GM12878 (cell line): ENCODE data around the gene MTF2. TPM values are rescaled to one million over a fixed set of nuclear protein-coding genes. Genes with fewer than 3 reads are reported as not detected.

Experiments
- ATF7 ChIP-seq: fragments of 450-650 bp; IDR thresholded peaks from 2 replicates; pipeline ENCODE4 v1.6.1; 2016; ENCODE audit warnings: low read depth, mild to moderate bottlenecking
- CEBPB ChIP-seq, 2 experiments: fragments of 150-350 bp in 1 of 2; IDR thresholded peaks; 2 replicates each; pipeline ENCODE4 v1.6.1; 2012 to 2014; ENCODE audit warnings: low read depth in 2 of 2, low read length in 2 of 2, borderline replicate concordance in 1 of 2, inconsistent platforms in 1 of 2
- CHD1 ChIP-seq: IDR thresholded peaks from 2 replicates; pipeline ENCODE4 v1.6.1; 2012; ENCODE audit warnings: low read depth, low read length, improper control_type of control experiment
- CHD2 ChIP-seq: IDR thresholded peaks from 2 replicates; pipeline ENCODE4 v1.6.1; 2011; ENCODE audit warnings: low read depth, low read length, improper control_type of control experiment, borderline replicate concordance
- CHD4 ChIP-seq: fragments of 200-600 bp; sonication (generic); IDR thresholded peaks from 2 replicates; pipeline ENCODE4 v1.6.1; 2016; ENCODE audit warnings: mild to moderate bottlenecking
- CREM ChIP-seq: IDR thresholded peaks from 2 replicates; pipeline ENCODE4 v1.6.1; 2014; ENCODE audit warnings: antibody characterized with exemption, low read depth
- HDAC2 ChIP-seq: fragments of 200-600 bp; sonication (generic); IDR thresholded peaks from 2 replicates; pipeline ENCODE4 v1.6.1; 2017
- KDM1A ChIP-seq: fragments of 200-600 bp; sonication (generic); IDR thresholded peaks from 2 replicates; pipeline ENCODE4 v1.6.1; 2016; ENCODE audit warnings: borderline replicate concordance
- NFYA ChIP-seq: IDR thresholded peaks from 2 replicates; pipeline ENCODE4 v1.6.1; 2011; ENCODE audit warnings: low read depth, mild to moderate bottlenecking, low read length, improper control_type of control experiment, borderline replicate concordance
- NR2F1 ChIP-seq: fragments of 450-650 bp; conservative IDR thresholded peaks from 2 replicates; pipeline ENCODE4 v1.6.1; 2017; ENCODE audit warnings: mild to moderate bottlenecking
- NRF1 ChIP-seq: conservative IDR thresholded peaks from 2 replicates; pipeline ENCODE4 v1.6.1; 2011; ENCODE audit warnings: mild to moderate bottlenecking, low read depth, low read length, improper control_type of control experiment
- PML ChIP-seq: IDR thresholded peaks from 2 replicates; pipeline ENCODE4 v1.6.1; 2012; ENCODE audit warnings: low read length, inconsistent platforms
- POLR2AphosphoS5 ChIP-seq: IDR thresholded peaks from 2 replicates; pipeline ENCODE4 v1.6.1; 2011; ENCODE audit warnings: mild to moderate bottlenecking, low read length, inconsistent platforms
- RUNX3 ChIP-seq: IDR thresholded peaks from 2 replicates; pipeline ENCODE4 v1.6.1; 2012; ENCODE audit warnings: low read length, inconsistent platforms
- SIX5 ChIP-seq: IDR thresholded peaks from 2 replicates; pipeline ENCODE4 v1.6.1; 2011; ENCODE audit warnings: mild to moderate bottlenecking, low read depth, low read length, moderate library complexity; ENCODE audit not compliant: severe bottlenecking
- SPI1 ChIP-seq: IDR thresholded peaks from 2 replicates; pipeline ENCODE4 v1.6.1; 2011; ENCODE audit warnings: low read depth, mild to moderate bottlenecking, low read length, moderate library complexity, borderline replicate concordance; ENCODE audit not compliant: insufficient read depth
- STAT3 ChIP-seq: IDR thresholded peaks from 2 replicates; pipeline ENCODE4 v1.6.1; 2011; ENCODE audit warnings: low read depth, low read length, improper control_type of control experiment
- SUZ12 ChIP-seq: fragments of 200-600 bp; sonication (generic); IDR thresholded peaks from one replicate; pipeline ENCODE4 v1.6.1; 2018; ENCODE audit warnings: antibody characterized with exemption, mild to moderate bottlenecking; ENCODE audit not compliant: unreplicated experiment
- TAF1 ChIP-seq: IDR thresholded peaks from 2 replicates; pipeline ENCODE4 v1.6.1; 2011; ENCODE audit warnings: mild to moderate bottlenecking, low read depth, low read length, borderline replicate concordance
- TCF12 ChIP-seq: IDR thresholded peaks from 2 replicates; pipeline ENCODE4 v1.6.1; 2011; ENCODE audit warnings: low read depth, mild to moderate bottlenecking, low read length
- TCF7 ChIP-seq: IDR thresholded peaks from 2 replicates; pipeline ENCODE4 v1.6.1; 2014; ENCODE audit warnings: antibody characterized with exemption, borderline replicate concordance
- ZSCAN29 ChIP-seq: fragments of 450-650 bp; IDR thresholded peaks from 2 replicates; pipeline ENCODE4 v1.6.1; 2017; ENCODE audit warnings: mild to moderate bottlenecking, moderate library complexity
- polyA plus RNA-seq, 11 experiments: library from polyadenylated mRNA; depleted of rRNA in 4 of 11; unstranded in 6 of 11; stranded (reverse) in 5 of 11; fragments of >200 nt; fragmentation: Nextera tagmentation in 4 of 11; fragmentation: Illumina TruSeq in 1 of 11; extraction: Ambion mirVana in 4 of 11; extraction: Trizol in 1 of 11; gene quantifications; 1 replicate in 1 of 11; 2 replicates in 10 of 11; pipeline versions ENCODE4 v1.2.1 to v1.2.3, GENCODE V29; 2011 to 2016; ENCODE audit warnings: inconsistent platforms in 2 of 11, missing spikeins in 2 of 11, low read depth in 1 of 11
- total RNA-seq, 4 experiments: library from RNA; depleted of rRNA in 3 of 4; stranded (reverse); fragments of >200 nt in 3 of 4; fragmentation: Illumina TruSeq in 1 of 4; extraction: Trizol in 1 of 4; gene quantifications; 2 replicates each; pipeline versions ENCODE4 v1.2.1 to v1.2.3, GENCODE V29; 2013 to 2021
- TF ChIP-seq, protein P1 (sequence below): fragments of 450-650 bp; formaldehyde crosslinking; IDR thresholded peaks from 2 replicates; pipeline ENCODE4 v1.4.0; 2022; ENCODE audit warnings: mild to moderate bottlenecking, moderate library complexity
- TF ChIP-seq, protein P2 (sequence below): IDR thresholded peaks from 2 replicates; pipeline ENCODE4 v1.6.1; 2012; ENCODE audit warnings: improper control_type of control experiment, low read depth, low read length; ENCODE audit not compliant: insufficient replicate concordance

Gene MTF2
- total and polyA plus RNA-seq, 10 of the 15 experiments (the other 5 are each of a cell fraction or from before 2014, with no cell fraction given), result 22.6 to 74.9 (median 42.8) TPM

DNA sequence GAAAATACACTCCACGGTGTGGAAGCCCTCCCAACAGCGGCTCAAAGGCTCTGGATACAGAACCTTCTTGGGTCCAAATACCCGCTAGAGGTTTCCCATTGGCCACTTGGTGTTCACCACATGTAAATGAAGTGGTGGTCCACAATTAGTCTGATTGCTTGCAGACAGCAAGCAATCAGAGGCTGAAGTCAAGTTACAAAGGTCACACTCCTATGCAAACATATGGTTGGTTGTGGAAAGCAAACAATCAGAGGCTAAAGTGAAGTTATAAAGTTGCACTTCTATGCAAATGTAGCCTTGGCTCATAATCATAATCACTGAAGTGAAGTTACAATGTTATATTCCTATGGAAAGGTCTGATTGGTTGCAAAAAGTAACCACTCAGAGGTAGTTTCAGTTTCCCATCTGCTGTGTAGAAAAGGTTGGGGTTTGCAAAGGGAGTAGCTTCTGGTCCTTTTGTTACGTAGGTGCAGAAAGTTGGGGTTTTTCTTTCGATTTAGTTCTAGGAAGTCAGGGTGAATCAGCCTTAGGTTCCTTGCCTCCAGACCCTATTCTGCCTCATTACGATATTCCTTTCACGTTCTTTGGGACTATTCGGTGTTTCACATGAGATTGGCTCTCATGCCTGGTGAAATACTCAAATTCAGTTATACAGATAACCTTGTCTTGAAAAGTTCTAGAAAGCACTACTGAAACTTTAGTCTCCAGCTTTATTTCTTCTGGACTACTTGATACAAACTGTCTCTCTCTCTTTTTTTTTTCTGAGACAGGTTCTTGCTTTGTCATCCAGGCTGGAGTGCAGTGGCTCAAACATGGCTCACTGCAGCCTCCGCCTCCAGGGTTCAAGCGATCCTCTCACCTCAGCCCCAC is 36.7 kb upstream of the MTF2 start (continued):
- TF ChIP-seq CHD2 (no peak), SIX5 (no peak), POLR2AphosphoS5 (peak; percentile 47; the same call in 1 of the 2 replicates), CREM (peak; percentile 37; the same call in 1 of the 2 replicates), ZSCAN29 (no peak), TCF7 (no peak), TCF12 (no peak), RUNX3 (peak; percentile 50; the same call in 1 of the 2 replicates), NRF1 (no peak), NFYA (no peak), HDAC2 (no peak), KDM1A (no peak), STAT3 (no peak), ATF7 (peak; percentile 38; the same call in 1 of the 2 replicates), PML (no peak), SUZ12 (no peak), TAF1 (0 out of 2 replicates have a peak, but pooled peaks have one; percentile 29), CHD1 (no peak), NR2F1 (0 out of 2 replicates have a peak, but pooled peaks have one; percentile 32), SPI1 (no peak), CEBPB (IDR thresholded peaks at IDR 0.05; ENCODE audit: borderline replicate concordance in 1 of 2, low read depth in 2 of 2, low read length in 2 of 2) (no peak), CHD4 (no peak)
- TF ChIP-seq, protein P1, sequence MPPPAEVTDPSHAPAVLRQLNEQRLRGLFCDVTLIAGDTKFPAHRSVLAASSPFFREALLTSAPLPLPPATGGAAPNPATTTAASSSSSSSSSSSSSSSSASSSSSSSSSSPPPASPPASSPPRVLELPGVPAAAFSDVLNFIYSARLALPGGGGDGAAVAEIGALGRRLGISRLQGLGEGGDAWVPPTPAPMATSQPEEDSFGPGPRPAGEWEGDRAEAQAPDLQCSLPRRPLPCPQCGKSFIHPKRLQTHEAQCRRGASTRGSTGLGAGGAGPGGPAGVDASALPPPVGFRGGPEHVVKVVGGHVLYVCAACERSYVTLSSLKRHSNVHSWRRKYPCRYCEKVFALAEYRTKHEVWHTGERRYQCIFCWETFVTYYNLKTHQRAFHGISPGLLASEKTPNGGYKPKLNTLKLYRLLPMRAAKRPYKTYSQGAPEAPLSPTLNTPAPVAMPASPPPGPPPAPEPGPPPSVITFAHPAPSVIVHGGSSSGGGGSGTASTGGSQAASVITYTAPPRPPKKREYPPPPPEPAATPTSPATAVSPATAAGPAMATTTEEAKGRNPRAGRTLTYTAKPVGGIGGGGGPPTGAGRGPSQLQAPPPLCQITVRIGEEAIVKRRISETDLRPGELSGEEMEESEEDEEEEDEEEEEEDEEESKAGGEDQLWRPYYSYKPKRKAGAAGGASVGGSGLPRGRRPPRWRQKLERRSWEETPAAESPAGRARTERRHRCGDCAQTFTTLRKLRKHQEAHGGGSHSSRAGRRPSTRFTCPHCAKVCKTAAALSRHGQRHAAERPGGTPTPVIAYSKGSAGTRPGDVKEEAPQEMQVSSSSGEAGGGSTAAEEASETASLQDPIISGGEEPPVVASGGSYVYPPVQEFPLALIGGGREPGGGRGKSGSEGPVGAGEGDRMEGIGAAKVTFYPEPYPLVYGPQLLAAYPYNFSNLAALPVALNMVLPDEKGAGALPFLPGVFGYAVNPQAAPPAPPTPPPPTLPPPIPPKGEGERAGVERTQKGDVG (CRISPR knock-in tag), result no peak
- TF ChIP-seq, protein P2, sequence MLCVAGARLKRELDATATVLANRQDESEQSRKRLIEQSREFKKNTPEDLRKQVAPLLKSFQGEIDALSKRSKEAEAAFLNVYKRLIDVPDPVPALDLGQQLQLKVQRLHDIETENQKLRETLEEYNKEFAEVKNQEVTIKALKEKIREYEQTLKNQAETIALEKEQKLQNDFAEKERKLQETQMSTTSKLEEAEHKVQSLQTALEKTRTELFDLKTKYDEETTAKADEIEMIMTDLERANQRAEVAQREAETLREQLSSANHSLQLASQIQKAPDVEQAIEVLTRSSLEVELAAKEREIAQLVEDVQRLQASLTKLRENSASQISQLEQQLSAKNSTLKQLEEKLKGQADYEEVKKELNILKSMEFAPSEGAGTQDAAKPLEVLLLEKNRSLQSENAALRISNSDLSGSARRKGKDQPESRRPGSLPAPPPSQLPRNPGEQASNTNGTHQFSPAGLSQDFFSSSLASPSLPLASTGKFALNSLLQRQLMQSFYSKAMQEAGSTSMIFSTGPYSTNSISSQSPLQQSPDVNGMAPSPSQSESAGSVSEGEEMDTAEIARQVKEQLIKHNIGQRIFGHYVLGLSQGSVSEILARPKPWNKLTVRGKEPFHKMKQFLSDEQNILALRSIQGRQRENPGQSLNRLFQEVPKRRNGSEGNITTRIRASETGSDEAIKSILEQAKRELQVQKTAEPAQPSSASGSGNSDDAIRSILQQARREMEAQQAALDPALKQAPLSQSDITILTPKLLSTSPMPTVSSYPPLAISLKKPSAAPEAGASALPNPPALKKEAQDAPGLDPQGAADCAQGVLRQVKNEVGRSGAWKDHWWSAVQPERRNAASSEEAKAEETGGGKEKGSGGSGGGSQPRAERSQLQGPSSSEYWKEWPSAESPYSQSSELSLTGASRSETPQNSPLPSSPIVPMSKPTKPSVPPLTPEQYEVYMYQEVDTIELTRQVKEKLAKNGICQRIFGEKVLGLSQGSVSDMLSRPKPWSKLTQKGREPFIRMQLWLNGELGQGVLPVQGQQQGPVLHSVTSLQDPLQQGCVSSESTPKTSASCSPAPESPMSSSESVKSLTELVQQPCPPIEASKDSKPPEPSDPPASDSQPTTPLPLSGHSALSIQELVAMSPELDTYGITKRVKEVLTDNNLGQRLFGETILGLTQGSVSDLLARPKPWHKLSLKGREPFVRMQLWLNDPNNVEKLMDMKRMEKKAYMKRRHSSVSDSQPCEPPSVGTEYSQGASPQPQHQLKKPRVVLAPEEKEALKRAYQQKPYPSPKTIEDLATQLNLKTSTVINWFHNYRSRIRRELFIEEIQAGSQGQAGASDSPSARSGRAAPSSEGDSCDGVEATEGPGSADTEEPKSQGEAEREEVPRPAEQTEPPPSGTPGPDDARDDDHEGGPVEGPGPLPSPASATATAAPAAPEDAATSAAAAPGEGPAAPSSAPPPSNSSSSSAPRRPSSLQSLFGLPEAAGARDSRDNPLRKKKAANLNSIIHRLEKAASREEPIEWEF, result no peak
